Activated naive CD4-positive, alpha-beta T cell treated with anti-CD3 and anti-CD28 coated beads, Interleukin-2, amount 10 ng/mL, durations not matched to agents 7 days and 5 days (primary cell): ENCODE data around the gene STAT5A.
"Not testable (repeated sequence)": the region's sequence is repeated elsewhere in the genome, so short reads cannot be mapped to it uniquely, and the experiment has no call there.

ENCODE experiments used
- CTCF ChIA-PET: fragments of 350-600 bp; sonication (Branson Sonifier 250); formaldehyde crosslinking; loops from one replicate; lab custom pipeline; 2021; ENCODE audit warnings: antibody characterized with exemption; lab: Charles Lee
- DNase-seq: peaks from one replicate; pipeline ENCODE4 v3.0.0-alpha.2; 2020
- H3K27ac Mint-ChIP-seq: one replicate; pipeline ENCODE4 v1.8.0; 2021; ENCODE audit warnings: mild to moderate bottlenecking, moderate library complexity, mixed read lengths
- H3K27me3 Mint-ChIP-seq: one replicate; pipeline ENCODE4 v1.8.0; 2021; ENCODE audit warnings: mild to moderate bottlenecking, mixed read lengths
- H3K36me3 Mint-ChIP-seq: one replicate; pipeline ENCODE4 v1.8.0; 2021; ENCODE audit warnings: mixed read lengths
- H3K4me1 Mint-ChIP-seq: one replicate; pipeline ENCODE4 v1.8.0; 2021; ENCODE audit warnings: mixed read lengths
- H3K4me3 Mint-ChIP-seq: one replicate; pipeline ENCODE4 v1.8.0; 2021; ENCODE audit warnings: mild to moderate bottlenecking, moderate library complexity, mixed read lengths
- H3K9me3 Mint-ChIP-seq: one replicate; pipeline ENCODE4 v1.8.0; 2021; ENCODE audit warnings: mixed read lengths

Gene STAT5A

GRCh38 chr17:42284024-42284369 lies 4.3 kb upstream of the STAT5A start:
- Mint-ChIP-seq H3K27ac (no peak overlapping the region), H3K9me3 (no peaks in the 10 kb centered on the region), H3K4me3 (no peak overlapping the region), H3K36me3 (peaks cover 3% of the 10 kb centered on the region), H3K27me3 (no peaks in the 10 kb centered on the region), H3K4me1 (peaks cover 36% of the 10 kb centered on the region)
- no peak for DNase-seq
- CTCF ChIA-PET = no interaction called here

GRCh38 chr17:42284566-42284965 lies 3.7 kb upstream of the STAT5A start:
- H3K9me3 Mint-ChIP-seq = no peaks in the 10 kb centered on the region
- CTCF ChIA-PET = no interaction called here
- H3K27ac Mint-ChIP-seq = no peak overlapping the region
- no peaks in the 10 kb centered on the region for H3K27me3 Mint-ChIP-seq
- DNase-seq = no peak
- peaks cover 41% of the 10 kb centered on the region for H3K4me1 Mint-ChIP-seq
- peaks cover 5% of the 10 kb centered on the region for H3K36me3 Mint-ChIP-seq
- H3K4me3 Mint-ChIP-seq = no peak overlapping the region

GRCh38 chr17:42285346-42286050 lies 2.8 kb upstream of the STAT5A start:
- Mint-ChIP-seq H3K4me3 (peak overlapping the region; percentile 97), H3K27ac (no peak overlapping the region), H3K9me3 (no peaks in the 10 kb centered on the region), H3K4me1 (peaks cover 50% of the 10 kb centered on the region), H3K36me3 (peaks cover 10% of the 10 kb centered on the region), H3K27me3 (no peaks in the 10 kb centered on the region)
- CTCF ChIA-PET = interaction anchor here (2.0 kb wide), 1 partner anchor 63 kb away, joined by 9 read pairs; no protein-coding TSS in a partner anchor
- DNase-seq = no peak

- Mint-ChIP-seq H3K9me3 (no peaks in the 10 kb centered on the region), H3K27me3 (no peaks in the 10 kb centered on the region), H3K27ac (peak overlapping the region; percentile 96), H3K4me1 (peaks cover 58% of the 10 kb centered on the region), H3K36me3 (peaks cover 16% of the 10 kb centered on the region), H3K4me3 (peak overlapping the region; percentile 97)
- CTCF ChIA-PET = interaction anchor here (0.6 to 2.0 kb wide), 4 partner anchors 38 to 120 kb away, joined by 3 to 9 read pairs (median 6); partner anchors contain the start of gene HCRT
- DNase-seq = no peak
Measured at GRCh38 chr17:42286411-42287221, 1.7 kb upstream of the STAT5A start.

GRCh38 chr17:42287305-42287976 lies 857 bp upstream of the STAT5A start:
- peak overlapping the region; percentile 96 for H3K27ac Mint-ChIP-seq
- H3K4me1 Mint-ChIP-seq = peaks cover 62% of the 10 kb centered on the region
- no peaks in the 10 kb centered on the region for H3K27me3 Mint-ChIP-seq
- DNase-seq = peak; percentile 56
- peaks cover 20% of the 10 kb centered on the region for H3K36me3 Mint-ChIP-seq
- no peaks in the 10 kb centered on the region for H3K9me3 Mint-ChIP-seq
- CTCF ChIA-PET = interaction anchor here (1.3 to 3.5 kb wide), 5 partner anchors 26 to 119 kb away, joined by 4 to 29 read pairs (median 7); no protein-coding TSS in a partner anchor
- H3K4me3 Mint-ChIP-seq = peak overlapping the region; percentile 97

- peaks cover 24% of the 10 kb centered on the region for H3K36me3 Mint-ChIP-seq
Measured at GRCh38 chr17:42288803-42289610, 709 bp downstream of the STAT5A start.

GRCh38 chr17:42289611-42290181 lies 1.4 kb downstream of the STAT5A start:
- CTCF ChIA-PET = interaction anchor here (0.8 to 3.5 kb wide), 5 partner anchors 16 to 113 kb away, joined by 3 to 29 read pairs (median 6); no protein-coding TSS in a partner anchor
- no peaks in the 10 kb centered on the region for H3K27me3 Mint-ChIP-seq
- peak overlapping the region; percentile 88 for H3K27ac Mint-ChIP-seq
- DNase-seq = no peak
- H3K36me3 Mint-ChIP-seq = peaks cover 26% of the 10 kb centered on the region
- no peaks in the 10 kb centered on the region for H3K9me3 Mint-ChIP-seq
- H3K4me1 Mint-ChIP-seq = peaks cover 56% of the 10 kb centered on the region
- peak overlapping the region; percentile 97 for H3K4me3 Mint-ChIP-seq

More at GRCh38 chr17:42288803-42289610, 709 bp downstream of the STAT5A start:
- Mint-ChIP-seq H3K27ac (peak overlapping the region; percentile 88), H3K4me3 (peak overlapping the region; percentile 97), H3K9me3 (no peaks in the 10 kb centered on the region), H3K27me3 (no peaks in the 10 kb centered on the region), H3K4me1 (peaks cover 57% of the 10 kb centered on the region)
- CTCF ChIA-PET = interaction anchor here (0.8 to 3.5 kb wide), 6 partner anchors 15 to 114 kb away, joined by 3 to 29 read pairs (median 5); no protein-coding TSS in a partner anchor
- peak; percentile 78 for DNase-seq

GRCh38 chr17:42290577-42290976 lies 2.3 kb downstream of the STAT5A start:
- no peaks in the 10 kb centered on the region for H3K9me3 Mint-ChIP-seq
- H3K27me3 Mint-ChIP-seq = no peaks in the 10 kb centered on the region
- no peak for DNase-seq
- CTCF ChIA-PET = interaction anchor here (0.7 to 3.5 kb wide), 2 partner anchors 15 to 68 kb away, joined by 3 to 29 read pairs; no protein-coding TSS in a partner anchor
- H3K27ac Mint-ChIP-seq = peak overlapping the region; percentile 88
- H3K36me3 Mint-ChIP-seq = peaks cover 29% of the 10 kb centered on the region
- H3K4me3 Mint-ChIP-seq = peak overlapping the region; percentile 97
- H3K4me1 Mint-ChIP-seq = peaks cover 54% of the 10 kb centered on the region

- no peak overlapping the region for H3K4me3 Mint-ChIP-seq
- peaks cover 35% of the 10 kb centered on the region for H3K36me3 Mint-ChIP-seq
Measured at GRCh38 chr17:42291129-42291528, 2.8 kb downstream of the STAT5A start.

GRCh38 chr17:42294469-42295398 lies 6.4 kb downstream of the STAT5A start:
- DNase-seq = no peak
- no peaks in the 10 kb centered on the region for H3K27me3 Mint-ChIP-seq
- H3K36me3 Mint-ChIP-seq = peaks cover 41% of the 10 kb centered on the region
- H3K4me3 Mint-ChIP-seq = no peak overlapping the region
- H3K4me1 Mint-ChIP-seq = peaks cover 24% of the 10 kb centered on the region
- CTCF ChIA-PET = interaction anchor here (0.6 to 2.7 kb wide), 5 partner anchors 8 to 283 kb away, joined by 3 to 18 read pairs (median 4); no protein-coding TSS in a partner anchor
- no peaks in the 10 kb centered on the region for H3K9me3 Mint-ChIP-seq
- peak overlapping the region; percentile 53 for H3K27ac Mint-ChIP-seq

More at GRCh38 chr17:42291129-42291528, 2.8 kb downstream of the STAT5A start:
- no peaks in the 10 kb centered on the region for H3K27me3 Mint-ChIP-seq
- no peaks in the 10 kb centered on the region for H3K9me3 Mint-ChIP-seq
- H3K27ac Mint-ChIP-seq = peak overlapping the region; percentile 22
- DNase-seq = no peak
- H3K4me1 Mint-ChIP-seq = peaks cover 48% of the 10 kb centered on the region
- CTCF ChIA-PET = interaction anchor here (0.7 to 3.5 kb wide), 2 partner anchors 15 to 68 kb away, joined by 3 to 29 read pairs; no protein-coding TSS in a partner anchor

GRCh38 chr17:42296012-42296411 lies 7.7 kb downstream of the STAT5A start:
- Mint-ChIP-seq H3K36me3 (peaks cover 36% of the 10 kb centered on the region), H3K9me3 (no peaks in the 10 kb centered on the region), H3K4me3 (no peak overlapping the region), H3K27ac (no peak overlapping the region), H3K4me1 (peaks cover 12% of the 10 kb centered on the region), H3K27me3 (no peaks in the 10 kb centered on the region)
- CTCF ChIA-PET = interaction anchor here (1.8 kb wide), 1 partner anchor 74 kb away, joined by 8 read pairs; no protein-coding TSS in a partner anchor
- no peak for DNase-seq

GRCh38 chr17:42297775-42298174 lies 9.5 kb downstream of the STAT5A start:
- not testable (repeated sequence) for H3K4me3 Mint-ChIP-seq, H3K9me3 Mint-ChIP-seq, H3K27me3 Mint-ChIP-seq, H3K27ac Mint-ChIP-seq, DNase-seq, H3K4me1 Mint-ChIP-seq
- H3K36me3 Mint-ChIP-seq = peaks cover 41% of the 10 kb centered on the region
- CTCF ChIA-PET = interaction anchor here (1.1 kb wide), 1 partner anchor 13 kb away, joined by 3 read pairs; no protein-coding TSS in a partner anchor
